ENCODE results near the gene SHISAL1.

DNA sequence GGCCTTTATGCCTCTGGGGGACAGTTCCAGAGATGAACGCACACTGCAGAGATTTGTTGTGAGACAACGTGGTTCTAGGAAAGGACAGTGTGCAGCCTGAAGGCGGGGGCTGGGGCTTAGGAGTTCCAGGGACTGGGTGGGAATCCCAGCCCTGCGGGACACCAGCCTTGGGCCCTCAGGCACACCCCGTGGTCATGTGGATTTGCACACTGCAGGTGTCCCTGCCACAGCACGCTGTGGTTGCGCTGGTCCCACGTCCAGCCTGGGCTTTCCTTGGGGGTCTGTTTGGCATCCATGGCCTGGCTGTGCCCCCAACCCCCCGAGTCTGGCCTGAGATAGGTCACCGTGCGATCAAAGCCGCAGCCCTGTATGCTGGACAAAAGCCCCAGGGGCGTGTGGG lies 7.3 kb downstream of the SHISAL1 start:
- TF ChIP-seq, protein P1, sequence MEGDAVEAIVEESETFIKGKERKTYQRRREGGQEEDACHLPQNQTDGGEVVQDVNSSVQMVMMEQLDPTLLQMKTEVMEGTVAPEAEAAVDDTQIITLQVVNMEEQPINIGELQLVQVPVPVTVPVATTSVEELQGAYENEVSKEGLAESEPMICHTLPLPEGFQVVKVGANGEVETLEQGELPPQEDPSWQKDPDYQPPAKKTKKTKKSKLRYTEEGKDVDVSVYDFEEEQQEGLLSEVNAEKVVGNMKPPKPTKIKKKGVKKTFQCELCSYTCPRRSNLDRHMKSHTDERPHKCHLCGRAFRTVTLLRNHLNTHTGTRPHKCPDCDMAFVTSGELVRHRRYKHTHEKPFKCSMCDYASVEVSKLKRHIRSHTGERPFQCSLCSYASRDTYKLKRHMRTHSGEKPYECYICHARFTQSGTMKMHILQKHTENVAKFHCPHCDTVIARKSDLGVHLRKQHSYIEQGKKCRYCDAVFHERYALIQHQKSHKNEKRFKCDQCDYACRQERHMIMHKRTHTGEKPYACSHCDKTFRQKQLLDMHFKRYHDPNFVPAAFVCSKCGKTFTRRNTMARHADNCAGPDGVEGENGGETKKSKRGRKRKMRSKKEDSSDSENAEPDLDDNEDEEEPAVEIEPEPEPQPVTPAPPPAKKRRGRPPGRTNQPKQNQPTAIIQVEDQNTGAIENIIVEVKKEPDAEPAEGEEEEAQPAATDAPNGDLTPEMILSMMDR (IDR thresholded peaks at IDR 0.05; ENCODE audit: low read depth, low read length) = no peak
- TF ChIP-seq EZH2phosphoT487 (IDR thresholded peaks at IDR 0.05; ENCODE audit: low read depth) = no peak

Data from OCI-LY3 (cell line).